Activated T-cell treated with anti-CD3 and anti-CD28 coated beads for 4 hours (primary cell): ENCODE data around the gene RADX.

Source experiments
- DNase-seq: peaks from one replicate; pipeline ENCODE4 v3.0.0-alpha.2; 2020

RADX gene

DNA sequence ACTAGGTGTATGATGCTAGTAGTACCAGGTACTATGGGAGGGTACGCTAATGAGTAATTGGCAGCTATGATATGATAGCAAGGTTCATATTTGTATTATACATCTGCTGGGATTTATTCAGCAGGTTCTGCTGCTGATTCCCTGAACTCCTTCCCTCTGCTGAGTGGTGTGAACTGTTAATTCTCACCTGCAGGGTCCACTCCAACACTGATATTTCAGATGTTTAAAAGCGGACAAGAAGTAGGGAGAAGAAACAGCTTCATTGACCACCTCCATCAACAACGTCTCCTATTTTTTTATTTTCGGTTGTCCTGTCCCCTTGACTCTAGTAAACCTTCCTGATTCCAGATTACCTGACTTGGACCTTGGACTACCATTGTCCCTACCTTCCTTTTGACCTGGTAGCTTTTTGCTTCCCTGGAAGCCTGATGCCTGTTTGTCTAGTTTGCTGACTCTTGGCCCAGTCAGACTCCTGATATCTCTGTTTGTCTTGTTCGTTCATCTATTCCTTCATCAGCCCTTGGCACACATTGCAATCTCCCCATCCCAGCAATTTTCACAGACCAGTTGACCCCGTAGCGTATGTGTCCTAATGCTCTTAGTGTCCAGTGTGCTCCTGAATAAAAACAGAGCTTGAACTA lies 80.8 kb downstream of the RADX start:
- DNase-seq, result no peak

DNA sequence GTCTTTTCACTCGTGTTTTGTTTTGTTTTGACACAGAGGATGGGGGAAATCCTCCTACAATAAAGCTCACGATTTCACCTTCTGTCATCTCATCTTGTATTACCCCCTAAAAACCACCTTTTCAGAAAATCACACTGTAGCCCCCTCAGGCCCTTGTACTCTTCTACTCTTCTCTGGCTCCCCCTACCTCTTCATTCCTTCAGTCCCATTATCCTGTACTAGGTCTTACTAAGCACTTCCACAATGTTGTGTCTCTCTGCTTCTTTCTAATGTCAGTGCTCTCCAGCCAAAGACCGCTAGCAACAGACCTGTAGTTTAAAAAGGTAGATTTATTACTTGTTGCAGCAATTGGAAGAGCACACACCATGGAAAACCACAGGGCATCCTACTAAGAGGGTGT lies 84.7 kb downstream of the RADX start:
- DNase-seq, result no peak

DNA sequence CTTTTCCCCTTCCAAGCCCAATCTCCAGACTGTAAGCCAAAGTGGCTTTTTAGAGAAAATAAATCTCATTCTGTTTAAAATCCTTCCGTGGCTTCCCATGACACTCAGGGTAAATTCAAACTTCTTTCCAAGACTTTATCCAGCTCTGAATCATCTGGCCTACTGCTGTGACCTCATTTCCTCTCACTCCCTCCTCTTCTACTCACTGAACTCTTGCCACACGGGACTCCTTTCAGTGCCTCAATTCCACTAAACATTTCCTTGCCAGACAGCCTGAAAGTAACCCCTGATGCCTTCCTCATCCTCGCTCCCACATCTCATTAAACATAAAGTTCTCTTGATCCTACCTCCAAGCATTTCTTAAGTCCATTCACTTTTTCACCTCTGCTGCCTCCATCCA lies 86.9 kb downstream of the RADX start:
- no peak for DNase-seq

DNA sequence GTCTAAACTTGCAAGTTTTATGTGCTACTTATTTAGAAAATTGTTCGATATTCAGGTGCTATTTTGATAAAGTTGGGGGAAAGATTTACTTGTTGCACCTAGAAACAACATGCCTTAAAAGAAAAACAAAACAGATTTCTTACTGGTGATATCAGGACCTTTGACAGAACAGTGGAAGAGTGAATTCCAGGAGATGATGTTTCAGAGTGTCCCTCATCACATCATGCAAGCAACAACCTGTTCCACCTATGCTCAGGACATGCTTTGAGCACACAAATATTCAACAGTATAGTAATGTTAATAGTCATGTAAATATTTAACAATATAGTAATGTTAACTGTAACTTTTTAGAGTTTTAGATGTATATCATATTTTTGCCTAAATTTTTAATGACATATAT lies 90.9 kb downstream of the RADX start:
- DNase-seq, result no peak

DNA sequence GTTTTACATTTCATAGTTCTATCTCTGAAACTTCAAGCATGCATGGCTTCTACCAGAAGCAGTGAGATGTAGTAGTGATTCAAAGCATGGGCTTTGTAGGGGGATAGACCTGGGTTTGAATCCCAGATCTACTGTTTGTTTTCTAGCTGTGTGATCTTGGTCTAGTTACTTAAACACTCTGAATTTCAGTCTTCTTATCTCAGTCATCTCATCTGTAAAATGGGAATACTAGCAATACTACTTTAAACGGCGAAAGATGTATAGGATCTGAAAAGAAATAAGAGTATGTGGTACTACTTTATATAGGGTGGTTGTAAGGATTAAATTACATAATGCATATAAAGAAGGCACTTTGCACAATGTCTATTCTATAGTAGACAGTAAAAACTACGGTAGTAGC lies 94.7 kb downstream of the RADX start:
- DNase-seq, result no peak

DNA sequence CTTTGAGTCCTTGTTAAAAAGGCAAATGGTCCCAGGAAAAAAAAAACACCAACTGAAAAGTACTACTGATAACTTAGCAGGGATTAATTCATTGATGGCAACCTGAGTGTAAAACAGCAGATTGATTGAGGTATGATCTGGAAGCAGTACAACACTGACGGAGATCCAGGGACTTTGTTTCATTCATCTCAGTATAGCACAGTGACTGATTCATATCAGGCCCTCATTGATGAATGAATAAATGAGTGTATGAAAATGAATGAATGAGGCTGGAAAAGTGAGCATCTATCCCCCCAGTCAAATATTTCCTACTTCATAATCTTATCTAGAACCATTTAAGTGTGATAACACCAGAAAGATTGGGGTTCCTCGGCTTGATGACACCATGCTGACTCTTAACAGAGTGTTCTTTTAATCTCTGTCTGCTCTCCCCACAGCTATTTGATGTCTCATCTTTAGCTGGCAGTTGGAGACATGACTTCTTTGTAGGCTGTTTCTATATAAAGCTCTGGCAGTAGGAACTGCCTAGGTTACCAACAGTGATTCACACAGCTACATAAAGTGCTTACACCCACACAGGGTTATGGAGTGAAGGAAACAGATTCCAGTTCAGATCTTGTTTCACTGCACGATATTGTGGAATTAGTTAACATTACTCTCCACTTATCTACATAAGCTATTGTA lies 96.1 kb downstream of the RADX start:
- no peak for DNase-seq

DNA sequence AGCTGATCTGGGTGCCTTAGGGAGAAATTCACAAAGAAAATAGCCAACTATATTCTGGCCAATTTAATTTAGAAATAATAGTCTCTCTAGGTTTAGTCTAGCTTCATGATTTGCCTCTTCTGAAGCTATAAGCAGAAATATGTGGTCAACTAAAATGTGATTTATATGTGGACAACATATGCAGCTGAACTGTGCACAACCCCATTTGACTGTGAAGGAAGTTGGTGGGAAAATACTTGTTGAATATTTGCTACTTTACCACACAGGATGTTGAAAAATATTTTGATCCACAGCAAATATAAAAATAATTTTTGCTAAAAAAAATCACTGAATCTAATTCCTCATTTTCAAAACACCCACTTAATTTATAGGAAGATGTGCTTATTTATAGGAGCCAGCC lies 99.0 kb downstream of the RADX start:
- no peak for DNase-seq

DNA sequence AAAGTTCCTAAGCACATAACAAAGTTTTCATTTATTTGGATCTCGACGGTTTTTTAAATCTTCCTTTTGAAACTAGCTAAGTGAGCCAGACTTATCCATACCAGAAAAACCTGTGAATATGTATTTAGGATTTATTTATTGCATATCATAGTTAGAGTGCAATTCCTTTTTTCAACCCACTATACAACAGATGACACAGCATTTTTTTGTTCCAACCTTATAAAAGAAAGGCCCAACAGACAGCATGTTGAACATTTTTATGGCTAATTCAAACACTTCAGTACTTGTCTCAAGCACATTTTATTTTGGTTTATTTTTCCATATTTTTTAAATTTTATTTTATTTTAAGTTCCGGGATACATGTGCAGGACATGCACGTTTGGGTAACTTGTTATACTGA lies 99.6 kb downstream of the RADX start:
- no peak for DNase-seq

DNA sequence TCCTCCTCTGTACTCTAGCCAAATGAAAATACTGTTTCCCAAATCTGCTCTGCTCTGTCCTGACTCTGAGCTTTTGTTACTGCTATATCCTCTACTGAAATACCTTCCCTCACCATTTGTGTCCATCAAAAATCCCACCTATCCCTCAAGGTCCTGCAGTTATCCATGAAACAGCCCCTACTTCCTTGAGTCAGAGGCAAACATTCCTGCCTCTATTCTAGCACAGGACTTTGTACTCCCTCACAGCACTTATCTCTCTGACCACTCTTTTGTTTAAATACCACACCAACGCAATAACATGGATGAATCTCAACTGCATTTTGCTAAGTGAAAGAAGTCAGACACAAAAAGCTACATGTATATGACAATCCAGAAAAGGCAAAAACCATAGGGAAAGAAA lies 104.2 kb downstream of the RADX start:
- DNase-seq, result no peak

DNA sequence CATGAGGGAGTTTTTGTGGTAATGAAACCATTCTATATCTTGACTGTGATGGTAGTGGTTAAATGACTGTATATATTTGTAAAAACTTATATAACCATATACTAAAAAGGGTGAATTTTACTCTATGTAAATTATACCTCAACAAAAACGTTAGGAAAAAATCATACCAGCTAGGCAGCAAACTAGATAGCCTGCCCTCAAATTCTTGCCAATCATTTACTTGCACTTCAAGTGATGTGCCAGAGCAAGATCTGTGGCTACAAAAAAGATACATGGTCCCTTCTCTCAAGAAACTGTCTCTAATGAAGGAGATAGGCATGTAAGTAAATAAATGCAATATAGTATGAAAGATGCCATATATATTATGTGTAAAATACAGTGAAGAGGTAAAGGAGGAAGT lies 104.7 kb downstream of the RADX start:
- no peak for DNase-seq

DNA sequence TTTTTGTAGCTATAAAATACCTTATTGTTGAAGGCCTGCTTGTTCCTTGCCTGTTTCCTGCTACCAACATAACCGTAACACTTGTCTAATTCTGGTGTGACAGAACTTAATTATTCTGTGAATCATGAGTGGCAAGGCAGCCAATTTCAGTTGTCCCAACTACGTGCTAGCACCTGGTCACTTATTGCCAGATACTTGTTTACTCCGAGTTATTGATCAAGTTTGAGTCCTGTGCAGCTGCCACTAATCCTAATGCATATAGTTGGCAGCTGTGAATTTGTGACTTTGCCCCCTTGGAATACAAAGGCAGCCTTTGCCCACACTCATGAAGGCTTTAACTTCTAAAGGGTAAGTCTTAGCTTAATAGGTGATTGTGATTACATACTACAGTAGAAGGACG lies 106.9 kb downstream of the RADX start:
- no peak for DNase-seq

DNA sequence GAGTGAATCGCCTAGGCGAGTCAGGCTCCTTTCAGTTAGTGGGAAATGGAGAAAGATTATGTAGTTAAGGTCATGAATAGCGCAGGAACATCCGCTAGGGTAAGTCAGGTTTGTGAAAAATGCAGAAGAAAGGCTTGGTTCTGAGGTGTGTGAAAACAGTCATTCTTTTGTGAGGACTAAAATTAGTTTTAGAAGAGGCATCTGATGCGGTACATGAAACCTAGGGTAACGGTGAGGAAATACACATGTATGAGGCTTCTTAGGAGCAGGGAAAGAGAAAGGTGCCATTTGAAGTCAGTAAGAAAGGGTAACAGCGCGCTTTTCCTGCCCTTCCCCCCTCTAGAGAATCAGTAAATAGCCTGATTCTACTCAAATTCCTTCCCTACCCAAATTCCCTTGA lies 114.2 kb downstream of the RADX start:
- no peak for DNase-seq

DNA sequence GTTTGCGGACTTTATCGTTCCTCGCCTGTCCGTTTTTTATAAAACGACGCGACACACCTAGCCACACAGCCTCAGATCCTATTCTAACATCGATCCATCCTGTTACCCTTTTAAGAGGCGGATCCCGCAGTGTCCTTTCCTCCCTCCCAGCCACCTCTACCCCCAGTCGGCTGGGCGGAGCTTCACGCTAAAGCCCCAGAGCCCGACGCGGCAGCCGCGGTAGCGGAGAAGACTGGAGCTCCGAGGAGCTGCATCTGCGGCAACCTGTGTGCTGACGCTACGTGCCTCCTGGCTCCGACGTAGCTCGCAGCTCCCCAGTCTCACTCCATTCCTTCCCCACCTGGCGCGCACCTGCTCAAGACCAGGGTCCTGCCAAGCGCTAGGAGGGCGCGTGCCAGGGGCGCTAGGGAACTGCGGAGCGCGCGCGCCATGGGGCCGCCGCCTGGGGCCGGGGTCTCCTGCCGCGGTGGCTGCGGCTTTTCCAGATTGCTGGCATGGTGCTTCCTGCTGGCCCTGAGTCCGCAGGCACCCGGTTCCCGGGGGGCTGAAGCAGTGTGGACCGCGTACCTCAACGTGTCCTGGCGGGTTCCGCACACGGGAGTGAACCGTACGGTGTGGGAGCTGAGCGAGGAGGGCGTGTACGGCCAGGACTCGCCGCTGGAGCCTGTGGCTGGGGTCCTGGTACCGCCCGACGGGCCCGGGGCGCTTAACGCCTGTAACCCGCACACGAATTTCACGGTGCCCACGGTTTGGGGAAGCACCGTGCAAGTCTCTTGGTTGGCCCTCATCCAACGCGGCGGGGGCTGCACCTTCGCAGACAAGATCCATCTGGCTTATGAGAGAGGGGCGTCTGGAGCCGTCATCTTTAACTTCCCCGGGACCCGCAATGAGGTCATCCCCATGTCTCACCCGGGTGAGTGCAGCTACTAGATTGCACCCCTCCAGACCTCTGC lies 115.0 kb downstream of the RADX start, which contains the start of gene RNF128:
TSS of gene RNF128 (plus strand) at position 217 of the 953 bp plus-strand sequence. CDS start at position 430, 213 bp downstream.
- no peak for DNase-seq

DNA sequence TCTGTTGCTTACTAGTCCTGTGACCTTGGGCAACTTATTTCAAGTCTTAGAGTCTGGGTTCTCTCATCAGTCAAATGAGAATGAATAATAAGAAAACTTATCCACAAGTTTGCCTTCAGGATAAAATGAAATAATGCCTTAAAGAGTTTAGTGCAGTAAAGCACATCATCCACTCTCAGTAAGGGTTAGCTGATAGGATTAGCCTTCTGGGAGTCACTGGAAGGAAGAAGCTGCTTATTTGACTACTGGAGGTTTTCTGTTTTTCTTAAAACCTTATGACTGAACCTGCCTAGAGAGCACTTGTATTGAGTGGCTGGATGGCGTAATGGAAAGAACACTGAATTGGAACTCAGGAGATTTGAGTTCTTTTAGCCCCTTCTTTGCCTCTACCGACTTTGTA lies 116.6 kb downstream of the RADX start:
- no peak for DNase-seq
